Gastroesophageal sphincter (tissue), 3 donors: Measurements from ENCODE around the gene CD37.

Experiments
- EP300 ChIP-seq: sonication (generic); formaldehyde crosslinking; IDR thresholded peaks from one replicate; pipeline ENCODE4 v1.6.1; 2017; ENCODE audit warnings: antibody characterized with exemption, mild to moderate bottlenecking
- POLR2A ChIP-seq, 2 donors: fragments of 450-650 bp; IDR thresholded peaks; one replicate each; pipeline ENCODE4 v1.6.1; 2017; ENCODE audit warnings: antibody characterized with exemption in 2 of 2, mild to moderate bottlenecking in 2 of 2, moderate library complexity in 1 of 2
- POLR2AphosphoS5 ChIP-seq: sonication (generic); formaldehyde crosslinking; IDR thresholded peaks from one replicate; pipeline ENCODE4 v1.6.1; 2017; ENCODE audit warnings: antibody characterized with exemption
- TF ChIP-seq, protein P1 (sequence below), 4 experiments: fragments of 200-600 bp in 2 of 4; fragments of 450-650 bp in 2 of 4; sonication (generic) in 1 of 4; IDR thresholded peaks; one replicate each; pipeline ENCODE4 v1.5.1; 2017 to 2019; ENCODE audit warnings: antibody characterized with exemption in 4 of 4, mild to moderate bottlenecking in 2 of 4, moderate library complexity in 2 of 4

DNA sequence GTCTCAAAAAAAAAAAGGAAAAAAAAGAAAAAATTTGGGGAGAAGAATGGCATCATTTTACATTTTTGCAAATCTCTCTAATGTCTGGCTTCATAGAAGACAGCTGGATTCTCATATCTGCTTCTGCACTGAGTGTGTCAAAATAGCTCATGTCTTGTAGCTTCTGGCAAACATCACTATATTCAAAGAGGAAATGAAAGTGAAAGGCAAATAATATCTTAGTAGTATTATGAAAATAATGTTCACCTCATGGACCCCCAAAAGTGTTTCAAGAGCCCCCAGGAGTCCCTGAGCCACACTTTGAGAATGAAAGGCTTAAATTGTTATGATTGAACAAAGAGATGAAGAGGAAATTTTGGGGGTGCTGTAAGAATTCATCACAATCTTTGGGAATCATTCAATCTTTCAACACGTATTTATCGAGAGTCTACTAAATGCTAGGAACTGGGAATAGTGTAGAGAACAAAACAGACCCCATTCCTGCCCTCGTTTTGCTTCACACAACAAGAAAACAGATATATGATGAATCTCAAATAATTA lies 9.0 kb upstream of the CD37 start:
- TF ChIP-seq, protein P1, sequence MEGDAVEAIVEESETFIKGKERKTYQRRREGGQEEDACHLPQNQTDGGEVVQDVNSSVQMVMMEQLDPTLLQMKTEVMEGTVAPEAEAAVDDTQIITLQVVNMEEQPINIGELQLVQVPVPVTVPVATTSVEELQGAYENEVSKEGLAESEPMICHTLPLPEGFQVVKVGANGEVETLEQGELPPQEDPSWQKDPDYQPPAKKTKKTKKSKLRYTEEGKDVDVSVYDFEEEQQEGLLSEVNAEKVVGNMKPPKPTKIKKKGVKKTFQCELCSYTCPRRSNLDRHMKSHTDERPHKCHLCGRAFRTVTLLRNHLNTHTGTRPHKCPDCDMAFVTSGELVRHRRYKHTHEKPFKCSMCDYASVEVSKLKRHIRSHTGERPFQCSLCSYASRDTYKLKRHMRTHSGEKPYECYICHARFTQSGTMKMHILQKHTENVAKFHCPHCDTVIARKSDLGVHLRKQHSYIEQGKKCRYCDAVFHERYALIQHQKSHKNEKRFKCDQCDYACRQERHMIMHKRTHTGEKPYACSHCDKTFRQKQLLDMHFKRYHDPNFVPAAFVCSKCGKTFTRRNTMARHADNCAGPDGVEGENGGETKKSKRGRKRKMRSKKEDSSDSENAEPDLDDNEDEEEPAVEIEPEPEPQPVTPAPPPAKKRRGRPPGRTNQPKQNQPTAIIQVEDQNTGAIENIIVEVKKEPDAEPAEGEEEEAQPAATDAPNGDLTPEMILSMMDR (IDR thresholded peaks at IDR 0.05): no peak
- TF ChIP-seq POLR2AphosphoS5 (no peak), POLR2A (IDR thresholded peaks at IDR 0.05) (no peak), EP300 (no peak)
